Left cardiac atrium (tissue), 4 donors: Measurements from ENCODE around the gene FMR1. TPM values are rescaled to one million over a fixed set of nuclear protein-coding genes. Genes with fewer than 3 reads are reported as not detected.

ENCODE experiments used
- ATAC-seq, 2 donors: fragments of 200-7000 bp; cut with Tn5 transposase; one replicate each; pipeline ENCODE4 v1.9.1; 2020; ENCODE audit warnings: mild to moderate bottlenecking in 2 of 2, moderate library complexity in 2 of 2
- DNase-seq: peaks from one replicate; pipeline ENCODE4 v3.0.0-alpha.2; 2020
- intact Hi-C, 2 donors: fragments of 100-400 bp; cut with DNase I; formaldehyde crosslinking; loops; one replicate each; pipeline versions ENCODE4 v1.14.1 to v1.15.1; 2022 to 2023
- total RNA-seq, 2 donors: library from RNA; stranded (reverse); fragmentation: NEBNext Ultra II Directional; extraction: Animal tissue kit (Norgen Biotek cat#: 25700); gene quantifications; one replicate each; pipeline ENCODE4 v1.2.1, GENCODE V29; 2021
- donor health status: DM: no; HTN: yes; CAD: no.
- donor health status: DM: no; HTN: yes; CAD: no; lungs with severe emphysema.
- donor health status: DM: yes; HTN: yes; CAD: no.
- donor health status: Dilated cardiomyopathy.

The FMR1 gene
- total RNA-seq, 2 donors from 2014 or later = 28.1 to 28.5 TPM

- DNase-seq = peak; percentile 27
- intact Hi-C loops = no loop called here
- ATAC-seq = peak; percentile 47 to 62
These were observed 528 bp downstream of the FMR1 start for GRCh38 chrX:147912093-147912801.

GRCh38 chrX:147913570-147913969 is 1.9 kb downstream of the FMR1 start:
- no peak for ATAC-seq
- DNase-seq = no peak
- intact Hi-C loops = no loop called here

GRCh38 chrX:147914591-147914990 is 2.9 kb downstream of the FMR1 start:
- intact Hi-C loops = no loop called here
- no peak for DNase-seq
- ATAC-seq = no peak

- DNase-seq (no peak), ATAC-seq (no peak)
- intact Hi-C loops = no loop called here
These were observed 4.8 kb downstream of the FMR1 start for GRCh38 chrX:147916375-147916968.

GRCh38 chrX:147917700-147918695 is 6.3 kb downstream of the FMR1 start:
- DNase-seq (no peak), ATAC-seq (peak in 1 of 2 donors; percentile 37)
- intact Hi-C loops = no loop called here

- DNase-seq (no peak), ATAC-seq (no peak)
- intact Hi-C loops = no loop called here
These were observed 8.5 kb downstream of the FMR1 start for GRCh38 chrX:147920161-147920666.

- ATAC-seq (no peak), DNase-seq (no peak)
- intact Hi-C loops = no loop called here
These were observed 11.9 kb downstream of the FMR1 start for GRCh38 chrX:147923605-147924004.

- intact Hi-C loops = no loop called here
- ATAC-seq = no peak
- no peak for DNase-seq
These were observed 15.5 kb downstream of the FMR1 start for GRCh38 chrX:147927256-147927655.

GRCh38 chrX:147933815-147934214 is 22.1 kb downstream of the FMR1 start:
- DNase-seq (no peak), ATAC-seq (no peak)
- intact Hi-C loops = no loop called here

GRCh38 chrX:147935156-147935758 is 23.5 kb downstream of the FMR1 start:
- intact Hi-C loops = no loop called here
- DNase-seq = no peak
- ATAC-seq = no peak

- intact Hi-C loops = no loop called here
- no peak for DNase-seq
- ATAC-seq = no peak
These were observed 33.6 kb downstream of the FMR1 start for GRCh38 chrX:147945286-147945685.

- intact Hi-C loops = no loop called here
- no peak for DNase-seq
- no peak for ATAC-seq
These were observed 36.8 kb downstream of the FMR1 start for GRCh38 chrX:147948531-147948930.

- intact Hi-C loops = no loop called here
- DNase-seq (no peak), ATAC-seq (no peak)
These were observed 38.6 kb downstream of the FMR1 start for GRCh38 chrX:147950352-147950751.

- ATAC-seq (no peak), DNase-seq (peak; percentile 23)
- intact Hi-C loops = no loop called here
These were observed 42.3 kb downstream of the FMR1 start for GRCh38 chrX:147953976-147954375.

GRCh38 chrX:147957291-147957690 is 45.6 kb downstream of the FMR1 start:
- ATAC-seq (no peak), DNase-seq (no peak)
- intact Hi-C loops = no loop called here

- DNase-seq (no peak), ATAC-seq (no peak)
- intact Hi-C loops = no loop called here
These were observed 46.6 kb downstream of the FMR1 start for GRCh38 chrX:147958291-147958690.

- intact Hi-C loops = no loop called here
- no peak for ATAC-seq
- no peak for DNase-seq
These were observed 49.0 kb downstream of the FMR1 start for GRCh38 chrX:147960722-147961121.

- intact Hi-C loops = no loop called here
- ATAC-seq (no peak), DNase-seq (no peak)
These were observed 50.8 kb downstream of the FMR1 start for GRCh38 chrX:147962476-147962875.

- intact Hi-C loops = no loop called here
- no peak for ATAC-seq
- DNase-seq = no peak
These were observed 67.2 kb downstream of the FMR1 start for GRCh38 chrX:147978931-147979330.
